HEK293T (cell line): ENCODE results near the gene TNFRSF18.

Experiments used
- ELF4 ChIP-seq: fragments of 450-650 bp; IDR thresholded peaks from 2 replicates; pipeline ENCODE4 v1.6.1; 2017; ENCODE audit warnings: antibody characterized with exemption
- FOXA1 ChIP-seq: fragments of 450-650 bp; IDR thresholded peaks from 2 replicates; pipeline ENCODE4 v1.6.1; 2016; ENCODE audit warnings: mild to moderate bottlenecking
- FOXK2 ChIP-seq: fragments of 450-650 bp; IDR thresholded peaks from 2 replicates; pipeline ENCODE4 v1.6.1; 2016; ENCODE audit warnings: mild to moderate bottlenecking

- TF ChIP-seq ELF4: no peak
- TF ChIP-seq FOXA1: no peak
- TF ChIP-seq FOXK2: no peak
These were observed at the start of gene TNFRSF18 for GRCh38 chr1:1206376-1206965.
